Astrocyte (in vitro differentiated cells and primary cell): ENCODE results near the gene PPP1R12C. TPM values are rescaled to one million over a fixed set of nuclear protein-coding genes. Genes with fewer than 3 reads are reported as not detected.

ENCODE experiments used
- DNase-seq: peaks from one replicate; pipeline ENCODE4 v3.0.0-alpha.2; 2010; ENCODE audit warnings: low read depth
- FAIRE-seq: peaks from 2 replicates; lab custom pipeline; 2011; peaks lifted over from hg19 to GRCh38; lab: Jason Lieb, UNC
- H2AFZ ChIP-seq: 2 replicates; pipeline ENCODE4 v1.6.0; 2012; ENCODE audit warnings: low read depth, low read length, inconsistent platforms
- H3K27ac ChIP-seq: 2 replicates; pipeline ENCODE4 v1.5.1; 2011; ENCODE audit warnings: low read depth, low read length, inconsistent platforms
- H3K27me3 ChIP-seq: 2 replicates; pipeline ENCODE4 v1.6.0; 2011; ENCODE audit warnings: low read length, inconsistent platforms; ENCODE audit not compliant: insufficient read depth
- H3K36me3 ChIP-seq: 2 replicates; pipeline ENCODE4 v1.5.1; 2011; ENCODE audit warnings: low read length, inconsistent platforms; ENCODE audit not compliant: insufficient read depth
- H3K4me1 ChIP-seq: 2 replicates; pipeline ENCODE4 v1.5.1; 2011; ENCODE audit warnings: low read length, inconsistent platforms; ENCODE audit not compliant: insufficient read depth
- H3K4me2 ChIP-seq: 2 replicates; pipeline ENCODE4 v1.6.0; 2012; ENCODE audit warnings: low read length, inconsistent platforms
- H3K4me3 ChIP-seq: 2 replicates; pipeline ENCODE4 v1.5.1; 2011; ENCODE audit warnings: low read depth, mild to moderate bottlenecking, low read length, inconsistent platforms; ENCODE audit not compliant: insufficient read depth
- H3K79me2 ChIP-seq: 2 replicates; pipeline ENCODE4 v1.6.0; 2012; ENCODE audit warnings: mild to moderate bottlenecking, low read length, inconsistent platforms; ENCODE audit not compliant: insufficient read depth
- H3K9ac ChIP-seq: 2 replicates; pipeline ENCODE4 v1.6.0; 2012; ENCODE audit warnings: mild to moderate bottlenecking, low read length, inconsistent platforms
- H3K9me3 ChIP-seq: 2 replicates; pipeline ENCODE4 v1.5.1; 2012; ENCODE audit warnings: low read depth, mild to moderate bottlenecking, low read length, inconsistent platforms; ENCODE audit not compliant: insufficient read depth
- H4K20me1 ChIP-seq: 2 replicates; pipeline ENCODE4 v1.6.0; 2012; ENCODE audit warnings: low read length, inconsistent platforms; ENCODE audit not compliant: insufficient read depth
- H3K27ac Mint-ChIP-seq: one replicate; pipeline ENCODE4 v1.8.0; 2021; ENCODE audit warnings: mild to moderate bottlenecking, mixed read lengths; ENCODE audit not compliant: unreplicated experiment
- H3K27me3 Mint-ChIP-seq: one replicate; pipeline ENCODE4 v1.8.0; 2021; ENCODE audit warnings: low read depth, mixed read lengths; ENCODE audit not compliant: unreplicated experiment
- H3K36me3 Mint-ChIP-seq: one replicate; pipeline ENCODE4 v1.8.0; 2021; ENCODE audit warnings: low read depth, mixed read lengths; ENCODE audit not compliant: unreplicated experiment
- H3K4me1 Mint-ChIP-seq: one replicate; pipeline ENCODE4 v1.8.0; 2021; ENCODE audit warnings: low read depth, mixed read lengths; ENCODE audit not compliant: unreplicated experiment
- H3K4me3 Mint-ChIP-seq: one replicate; pipeline ENCODE4 v1.8.0; 2021; ENCODE audit warnings: mild to moderate bottlenecking, moderate library complexity, mixed read lengths; ENCODE audit not compliant: unreplicated experiment
- H3K9me3 Mint-ChIP-seq: one replicate; pipeline ENCODE4 v1.8.0; 2021; ENCODE audit warnings: mild to moderate bottlenecking, mixed read lengths; ENCODE audit not compliant: unreplicated experiment
- CTCF ChIP-seq: IDR thresholded peaks from 2 replicates; pipeline ENCODE4 v1.5.1; 2011; ENCODE audit warnings: low read depth, mild to moderate bottlenecking, inconsistent platforms, low read length, moderate library complexity; ENCODE audit not compliant: insufficient read depth
- EZH2 ChIP-seq: IDR thresholded peaks from 2 replicates; pipeline ENCODE4 v1.6.1; 2012; ENCODE audit warnings: mild to moderate bottlenecking, low read length, inconsistent platforms; ENCODE audit not compliant: insufficient read depth
- total RNA-seq: library from RNA; stranded (reverse); gene quantifications from 2 replicates; pipeline ENCODE4 v1.2.1, GENCODE V29; 2021

PPP1R12C gene
- total RNA-seq, 1 donor from 2014 or later, result 86.2 TPM

- TF ChIP-seq CTCF (no peak), EZH2 (no peak)
- Mint-ChIP-seq H3K36me3 (peaks cover 2% of the 10 kb centered on the region), H3K9me3 (peaks cover 2% of the 10 kb centered on the region), H3K4me3 (no peak within 1 kb of the TSS), H3K27ac (no peak within 1 kb of the TSS), H3K4me1 (no peaks in the 10 kb centered on the region), H3K27me3 (peaks cover 55% of the 10 kb centered on the region)
- FAIRE-seq, result no peak
- Histone ChIP-seq H3K9me3 (no peaks in the 10 kb centered on the region), H3K4me3 (no peak within 1 kb of the TSS), H3K36me3 (no peaks in the 10 kb centered on the region), H3K4me2 (no peak within 1 kb of the TSS), H3K27me3 (peaks cover 19% of the 10 kb centered on the region), H3K79me2 (no peaks in the 10 kb centered on the region), H4K20me1 (no peaks in the 10 kb centered on the region), H3K9ac (no peak within 1 kb of the TSS), H3K4me1 (no peaks in the 10 kb centered on the region), H3K27ac (no peak within 1 kb of the TSS), H2AFZ (no peak within 1 kb of the TSS)
- DNase-seq, result no peak
Observed at GRCh38 chr19:55075371-55075998, 42.0 kb downstream of the PPP1R12C start, which contains the start of gene EPS8L1. TSS of gene EPS8L1 (plus strand) at chr19:55075869. CDS start at chr19:55076445, 576 bp downstream.

- Histone ChIP-seq H3K9me3 (no peaks in the 10 kb centered on the region), H3K9ac (no peak overlapping the region), H3K4me1 (no peaks in the 10 kb centered on the region), H3K27ac (no peak overlapping the region), H3K4me3 (no peak overlapping the region), H3K79me2 (no peaks in the 10 kb centered on the region), H2AFZ (no peak overlapping the region), H3K4me2 (no peak overlapping the region), H4K20me1 (no peaks in the 10 kb centered on the region), H3K27me3 (peaks cover 25% of the 10 kb centered on the region), H3K36me3 (no peaks in the 10 kb centered on the region)
- H3K36me3 Mint-ChIP-seq, result peaks cover 1% of the 10 kb centered on the region
- H3K27me3 Mint-ChIP-seq, result peaks cover 64% of the 10 kb centered on the region
- H3K27ac Mint-ChIP-seq, result no peak overlapping the region
- peaks cover 8% of the 10 kb centered on the region for H3K4me1 Mint-ChIP-seq
- no peak for TF ChIP-seq EZH2
- TF ChIP-seq CTCF, result no peak
- peaks cover 3% of the 10 kb centered on the region for H3K9me3 Mint-ChIP-seq
- FAIRE-seq (no peak), DNase-seq (no peak)
- no peak overlapping the region for H3K4me3 Mint-ChIP-seq
Observed at GRCh38 chr19:55071913-55072312, 45.5 kb downstream of the PPP1R12C start.

GRCh38 chr19:55071129-55071502 is 46.3 kb downstream of the PPP1R12C start:
- H3K36me3 ChIP-seq, result no peaks in the 10 kb centered on the region
- no peak overlapping the region for H3K4me2 ChIP-seq
- no peak overlapping the region for H2AFZ ChIP-seq
- Mint-ChIP-seq H3K36me3 (no peaks in the 10 kb centered on the region), H3K27ac (no peak overlapping the region), H3K9me3 (peaks cover 6% of the 10 kb centered on the region), H3K4me1 (peaks cover 8% of the 10 kb centered on the region), H3K27me3 (peaks cover 66% of the 10 kb centered on the region), H3K4me3 (no peak overlapping the region)
- peak; percentile 66 for DNase-seq
- H3K27me3 ChIP-seq, result peaks cover 27% of the 10 kb centered on the region
- H3K4me1 ChIP-seq, result no peaks in the 10 kb centered on the region
- H3K9me3 ChIP-seq, result no peaks in the 10 kb centered on the region
- no peaks in the 10 kb centered on the region for H3K79me2 ChIP-seq
- FAIRE-seq, result no peak
- H3K27ac ChIP-seq, result no peak overlapping the region
- H3K4me3 ChIP-seq, result no peak overlapping the region
- H4K20me1 ChIP-seq, result no peaks in the 10 kb centered on the region
- H3K9ac ChIP-seq, result no peak overlapping the region
- no peak for TF ChIP-seq EZH2
- TF ChIP-seq CTCF, result no peak
